GM23338 (cell line): ENCODE data around the gene USH2A. TPM values are rescaled to one million over a fixed set of nuclear protein-coding genes. Genes with fewer than 3 reads are reported as not detected.

ENCODE experiments used
- ATAC-seq: fragments of 200-7000 bp; cut with Tn5 transposase; 3 replicates; pipeline ENCODE4 v1.9.1; 2020
- DNase-seq: peaks from one replicate; pipeline ENCODE4 v3.0.0-alpha.2; 2015; ENCODE audit warnings: low spot score
- H2AFZ ChIP-seq: fragments of 200-600 bp; sonication (generic); 2 replicates; pipeline ENCODE4 v1.8.0; 2016; ENCODE audit warnings: antibody characterized with exemption, mild to moderate bottlenecking, moderate library complexity
- H3F3A ChIP-seq: fragments of 200-600 bp; sonication (generic); replicated peaks from 2 replicates; pipeline ENCODE4 v1.8.0; 2017; ENCODE audit warnings: antibody characterized with exemption, mixed run types, low read depth
- H3K27ac ChIP-seq: fragments of 200-600 bp; sonication (generic); 2 replicates; pipeline ENCODE4 v1.6.1; 2016; ENCODE audit warnings: low read depth
- H3K27me3 ChIP-seq: fragments of 200-600 bp; sonication (generic); 2 replicates; pipeline ENCODE4 v1.8.0; 2016; ENCODE audit warnings: mild to moderate bottlenecking, mixed run types, moderate library complexity; ENCODE audit not compliant: insufficient read depth
- H3K36me3 ChIP-seq: fragments of 200-600 bp; sonication (generic); 2 replicates; pipeline ENCODE4 v1.8.0; 2016; ENCODE audit warnings: mild to moderate bottlenecking; ENCODE audit not compliant: insufficient read depth
- H3K4me1 ChIP-seq: fragments of 200-600 bp; sonication (generic); 2 replicates; pipeline ENCODE4 v1.8.0; 2016; ENCODE audit warnings: mild to moderate bottlenecking, moderate library complexity; ENCODE audit not compliant: insufficient read depth
- H3K4me2 ChIP-seq: fragments of 200-600 bp; sonication (generic); 2 replicates; pipeline ENCODE4 v1.7.1; 2017; ENCODE audit warnings: mixed run types
- H3K4me3 ChIP-seq: fragments of 200-600 bp; sonication (generic); 2 replicates; pipeline ENCODE4 v1.6.1; 2016; ENCODE audit warnings: mixed run types
- H3K79me2 ChIP-seq: fragments of 200-600 bp; sonication (generic); replicated peaks from 2 replicates; pipeline ENCODE4 v1.8.0; 2017; ENCODE audit warnings: mild to moderate bottlenecking; ENCODE audit not compliant: insufficient read depth
- H3K9me2 ChIP-seq: fragments of 200-600 bp; sonication (generic); 2 replicates; pipeline ENCODE4 v1.8.0; 2017; ENCODE audit not compliant: insufficient read depth
- H4K20me1 ChIP-seq: fragments of 200-600 bp; sonication (generic); replicated peaks from 2 replicates; pipeline ENCODE4 v1.8.0; 2017; ENCODE audit warnings: mild to moderate bottlenecking; ENCODE audit not compliant: insufficient read depth
- H3K27ac Mint-ChIP-seq: 2 replicates; pipeline ENCODE4 v1.8.0; 2020; ENCODE audit warnings: inconsistent platforms, mild to moderate bottlenecking, moderate library complexity, mixed read lengths
- H3K27me3 Mint-ChIP-seq: 3 replicates; pipeline ENCODE4 v1.8.0; 2022; ENCODE audit warnings: low read depth, mild to moderate bottlenecking, moderate library complexity, mixed read lengths, inconsistent platforms; ENCODE audit not compliant: insufficient read depth, poor library complexity
- H3K36me3 Mint-ChIP-seq: 3 replicates; pipeline ENCODE4 v1.8.0; 2021; ENCODE audit warnings: low read depth, mild to moderate bottlenecking, inconsistent platforms, moderate library complexity, mixed read lengths
- H3K4me1 Mint-ChIP-seq: 3 replicates; pipeline ENCODE4 v1.8.0; 2020; ENCODE audit warnings: mild to moderate bottlenecking, inconsistent platforms, mixed read lengths
- H3K4me3 Mint-ChIP-seq: 3 replicates; pipeline ENCODE4 v1.8.0; 2021; ENCODE audit warnings: moderate library complexity, mild to moderate bottlenecking, inconsistent platforms, mixed read lengths
- H3K9me3 Mint-ChIP-seq: 3 replicates; pipeline ENCODE4 v1.8.0; 2020; ENCODE audit warnings: moderate library complexity, mild to moderate bottlenecking, inconsistent platforms, mixed read lengths
- CREB1 ChIP-seq: fragments of 250-450 bp; sonication (Bioruptor Pico); IDR thresholded peaks from 2 replicates; pipeline ENCODE4 v1.5.0; 2020; ENCODE audit warnings: low read depth, mild to moderate bottlenecking, moderate library complexity
- EZH2 ChIP-seq: fragments of 200-600 bp; sonication (generic); IDR thresholded peaks from one replicate; pipeline ENCODE4 v1.8.0; 2017; ENCODE audit warnings: antibody characterized with exemption, mild to moderate bottlenecking, low read depth; ENCODE audit not compliant: unreplicated experiment
- EZH2phosphoT487 ChIP-seq: fragments of 200-600 bp; sonication (generic); IDR thresholded peaks from one replicate; pipeline ENCODE4 v1.8.1; 2018; ENCODE audit warnings: antibody characterized with exemption; ENCODE audit not compliant: unreplicated experiment
- JUNB ChIP-seq: IDR thresholded peaks from one replicate; pipeline ENCODE4 v1.6.1; 2016; ENCODE audit warnings: antibody characterized with exemption; ENCODE audit not compliant: unreplicated experiment
- NANOG ChIP-seq: IDR thresholded peaks from 2 replicates; pipeline ENCODE4 v1.6.1; 2016; ENCODE audit warnings: antibody characterized with exemption, borderline replicate concordance
- STAT1 ChIP-seq: IDR thresholded peaks from one replicate; pipeline ENCODE4 v1.6.1; 2016; ENCODE audit warnings: antibody characterized with exemption; ENCODE audit not compliant: unreplicated experiment
- ZNF331 ChIP-seq: fragments of 250-450 bp; sonication (Bioruptor Pico); IDR thresholded peaks from 2 replicates; pipeline ENCODE4 v1.5.0; 2020; ENCODE audit warnings: low read depth, mild to moderate bottlenecking, moderate library complexity
- polyA plus RNA-seq: library from polyadenylated mRNA; unstranded; fragments of >200 nt; fragmentation: Nextera tagmentation; extraction: Ambion mirVana; gene quantifications from 2 replicates; pipeline ENCODE4 v1.2.1, GENCODE V29; 2016
- total RNA-seq: library from RNA; depleted of rRNA; stranded (reverse); fragments of >200 nt; shearing (Covaris generic); gene quantifications from 2 replicates; pipeline ENCODE4 v1.2.3, GENCODE V29; 2014
- TF ChIP-seq, protein P1 (sequence below): fragments of 250-450 bp; sonication (Bioruptor Pico); IDR thresholded peaks from 2 replicates; pipeline ENCODE4 v1.5.0; 2020; ENCODE audit warnings: mild to moderate bottlenecking, moderate library complexity

The USH2A gene
- total and polyA plus RNA-seq, 2 experiments from 2014 or later, result 0.03 TPM

DNA sequence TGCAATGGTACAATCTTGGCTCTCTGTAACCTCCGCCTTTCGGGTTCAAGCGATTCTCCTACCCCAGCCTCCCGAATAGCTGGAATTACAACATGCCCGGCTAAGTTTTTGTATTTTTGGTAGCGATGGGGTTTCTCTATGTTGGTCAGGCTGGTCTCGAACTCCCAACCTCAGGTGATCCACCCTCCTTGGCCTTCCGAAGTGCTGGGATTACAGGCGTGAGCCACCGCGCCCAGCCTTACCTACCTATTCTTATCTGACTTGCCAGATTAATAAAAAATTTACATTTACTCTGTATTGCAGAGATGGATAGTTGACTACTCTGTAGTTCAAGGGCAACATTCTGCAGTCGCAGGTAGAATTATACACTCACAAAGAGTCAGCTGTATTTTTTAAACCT lies 496.6 kb downstream of the USH2A start:
- Histone ChIP-seq H4K20me1 (no peaks in the 10 kb centered on the region), H3K4me3 (no peak overlapping the region), H3K27ac (no peak overlapping the region), H2AFZ (no peak overlapping the region), H3F3A (no peaks in the 10 kb centered on the region), H3K9me2 (no peaks in the 10 kb centered on the region), H3K36me3 (no peaks in the 10 kb centered on the region), H3K4me1 (peaks cover 5% of the 10 kb centered on the region; the same call in 1 of the 2 replicates), H3K4me2 (no peak overlapping the region), H3K79me2 (no peaks in the 10 kb centered on the region), H3K27me3 (no peaks in the 10 kb centered on the region)
- no peak for DNase-seq
- H3K4me3 Mint-ChIP-seq, result no peak overlapping the region
- H3K9me3 Mint-ChIP-seq, result no peaks in the 10 kb centered on the region
- peaks cover 14% of the 10 kb centered on the region for H3K4me1 Mint-ChIP-seq
- no peak overlapping the region for H3K27ac Mint-ChIP-seq
- no peaks in the 10 kb centered on the region for H3K27me3 Mint-ChIP-seq
- ATAC-seq, result no peak
- H3K36me3 Mint-ChIP-seq, result no peaks in the 10 kb centered on the region
- no peak for TF ChIP-seq ZNF331 (CRISPR knock-in tag)
- no peak for TF ChIP-seq JUNB
- TF ChIP-seq, protein P1, sequence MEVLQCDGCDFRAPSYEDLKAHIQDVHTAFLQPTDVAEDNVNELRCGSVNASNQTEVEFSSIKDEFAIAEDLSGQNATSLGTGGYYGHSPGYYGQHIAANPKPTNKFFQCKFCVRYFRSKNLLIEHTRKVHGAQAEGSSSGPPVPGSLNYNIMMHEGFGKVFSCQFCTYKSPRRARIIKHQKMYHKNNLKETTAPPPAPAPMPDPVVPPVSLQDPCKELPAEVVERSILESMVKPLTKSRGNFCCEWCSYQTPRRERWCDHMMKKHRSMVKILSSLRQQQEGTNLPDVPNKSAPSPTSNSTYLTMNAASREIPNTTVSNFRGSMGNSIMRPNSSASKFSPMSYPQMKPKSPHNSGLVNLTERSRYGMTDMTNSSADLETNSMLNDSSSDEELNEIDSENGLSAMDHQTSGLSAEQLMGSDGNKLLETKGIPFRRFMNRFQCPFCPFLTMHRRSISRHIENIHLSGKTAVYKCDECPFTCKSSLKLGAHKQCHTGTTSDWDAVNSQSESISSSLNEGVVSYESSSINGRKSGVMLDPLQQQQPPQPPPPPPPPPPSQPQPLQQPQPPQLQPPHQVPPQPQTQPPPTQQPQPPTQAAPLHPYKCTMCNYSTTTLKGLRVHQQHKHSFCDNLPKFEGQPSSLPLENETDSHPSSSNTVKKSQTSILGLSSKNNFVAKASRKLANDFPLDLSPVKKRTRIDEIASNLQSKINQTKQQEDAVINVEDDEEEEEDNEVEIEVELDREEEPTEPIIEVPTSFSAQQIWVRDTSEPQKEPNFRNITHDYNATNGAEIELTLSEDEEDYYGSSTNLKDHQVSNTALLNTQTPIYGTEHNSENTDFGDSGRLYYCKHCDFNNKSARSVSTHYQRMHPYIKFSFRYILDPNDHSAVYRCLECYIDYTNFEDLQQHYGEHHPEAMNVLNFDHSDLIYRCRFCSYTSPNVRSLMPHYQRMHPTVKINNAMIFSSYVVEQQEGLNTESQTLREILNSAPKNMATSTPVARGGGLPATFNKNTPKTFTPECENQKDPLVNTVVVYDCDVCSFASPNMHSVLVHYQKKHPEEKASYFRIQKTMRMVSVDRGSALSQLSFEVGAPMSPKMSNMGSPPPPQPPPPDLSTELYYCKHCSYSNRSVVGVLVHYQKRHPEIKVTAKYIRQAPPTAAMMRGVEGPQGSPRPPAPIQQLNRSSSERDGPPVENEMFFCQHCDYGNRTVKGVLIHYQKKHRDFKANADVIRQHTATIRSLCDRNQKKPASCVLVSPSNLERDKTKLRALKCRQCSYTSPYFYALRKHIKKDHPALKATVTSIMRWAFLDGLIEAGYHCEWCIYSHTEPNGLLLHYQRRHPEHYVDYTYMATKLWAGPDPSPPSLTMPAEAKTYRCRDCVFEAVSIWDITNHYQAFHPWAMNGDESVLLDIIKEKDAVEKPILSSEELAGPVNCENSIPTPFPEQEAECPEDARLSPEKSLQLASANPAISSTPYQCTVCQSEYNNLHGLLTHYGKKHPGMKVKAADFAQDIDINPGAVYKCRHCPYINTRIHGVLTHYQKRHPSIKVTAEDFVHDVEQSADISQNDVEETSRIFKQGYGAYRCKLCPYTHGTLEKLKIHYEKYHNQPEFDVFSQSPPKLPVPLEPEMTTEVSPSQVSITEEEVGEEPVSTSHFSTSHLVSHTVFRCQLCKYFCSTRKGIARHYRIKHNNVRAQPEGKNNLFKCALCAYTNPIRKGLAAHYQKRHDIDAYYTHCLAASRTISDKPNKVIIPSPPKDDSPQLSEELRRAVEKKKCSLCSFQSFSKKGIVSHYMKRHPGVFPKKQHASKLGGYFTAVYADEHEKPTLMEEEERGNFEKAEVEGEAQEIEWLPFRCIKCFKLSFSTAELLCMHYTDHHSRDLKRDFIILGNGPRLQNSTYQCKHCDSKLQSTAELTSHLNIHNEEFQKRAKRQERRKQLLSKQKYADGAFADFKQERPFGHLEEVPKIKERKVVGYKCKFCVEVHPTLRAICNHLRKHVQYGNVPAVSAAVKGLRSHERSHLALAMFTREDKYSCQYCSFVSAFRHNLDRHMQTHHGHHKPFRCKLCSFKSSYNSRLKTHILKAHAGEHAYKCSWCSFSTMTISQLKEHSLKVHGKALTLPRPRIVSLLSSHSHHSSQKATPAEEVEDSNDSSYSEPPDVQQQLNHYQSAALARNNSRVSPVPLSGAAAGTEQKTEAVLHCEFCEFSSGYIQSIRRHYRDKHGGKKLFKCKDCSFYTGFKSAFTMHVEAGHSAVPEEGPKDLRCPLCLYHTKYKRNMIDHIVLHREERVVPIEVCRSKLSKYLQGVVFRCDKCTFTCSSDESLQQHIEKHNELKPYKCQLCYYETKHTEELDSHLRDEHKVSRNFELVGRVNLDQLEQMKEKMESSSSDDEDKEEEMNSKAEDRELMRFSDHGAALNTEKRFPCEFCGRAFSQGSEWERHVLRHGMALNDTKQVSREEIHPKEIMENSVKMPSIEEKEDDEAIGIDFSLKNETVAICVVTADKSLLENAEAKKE (CRISPR knock-in tag), result no peak
- no peak for TF ChIP-seq CREB1 (CRISPR knock-in tag)
- TF ChIP-seq NANOG, result no peak
- TF ChIP-seq EZH2, result no peak
- no peak for TF ChIP-seq STAT1
- no peak for TF ChIP-seq EZH2phosphoT487
